GM20431 (cell line): ENCODE data around the gene LRRFIP2.

Experiments used
- in situ Hi-C: fragments of 300-500 bp; cut with MseI, MboI; formaldehyde crosslinking; loops from one replicate; pipeline ENCODE4 v1.15.0; 2020; ENCODE audit warnings: low sequenced_read_pairs; ENCODE audit not compliant: unreplicated experiment

The LRRFIP2 gene

DNA sequence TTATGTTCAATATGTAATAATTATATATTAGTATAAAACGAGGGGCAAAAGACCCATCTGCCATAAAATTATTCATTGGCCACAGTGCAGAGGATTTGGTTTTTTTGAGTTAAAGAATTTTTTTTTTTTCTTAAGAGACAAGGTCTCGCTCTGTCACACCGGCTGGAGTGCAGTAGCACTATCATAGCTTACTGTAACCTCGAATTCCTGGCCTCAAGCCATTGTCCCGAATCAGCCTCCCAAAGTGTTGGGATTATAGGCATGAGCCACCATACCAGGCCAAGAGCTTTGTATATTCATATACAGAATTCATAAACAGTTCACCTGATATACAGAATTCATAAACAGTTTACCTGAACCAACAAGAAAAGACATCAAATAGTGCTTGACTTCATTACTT, 20.2 kb upstream of the LRRFIP2 start:
- in situ Hi-C loops, result no loop called here

DNA sequence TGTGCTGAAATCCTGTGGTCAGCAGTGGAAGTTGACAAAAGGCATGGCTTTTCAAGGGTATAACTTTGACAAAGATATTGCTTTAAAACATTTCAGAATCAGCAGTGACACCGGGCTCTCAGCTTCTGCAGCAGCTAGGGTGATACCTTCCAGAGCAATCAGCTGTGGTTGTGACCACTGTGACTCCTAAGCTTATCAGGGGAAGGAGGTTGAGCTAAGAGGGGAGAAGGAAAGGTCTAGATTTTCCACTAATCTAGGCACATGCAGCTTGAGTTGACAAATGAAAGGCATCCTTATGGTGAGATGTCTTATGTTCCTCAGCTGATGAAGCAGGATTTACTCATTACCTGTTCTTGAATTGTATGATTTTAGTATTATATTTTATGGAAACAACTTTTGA, 16.3 kb upstream of the LRRFIP2 start:
- in situ Hi-C loops, result no loop called here

DNA sequence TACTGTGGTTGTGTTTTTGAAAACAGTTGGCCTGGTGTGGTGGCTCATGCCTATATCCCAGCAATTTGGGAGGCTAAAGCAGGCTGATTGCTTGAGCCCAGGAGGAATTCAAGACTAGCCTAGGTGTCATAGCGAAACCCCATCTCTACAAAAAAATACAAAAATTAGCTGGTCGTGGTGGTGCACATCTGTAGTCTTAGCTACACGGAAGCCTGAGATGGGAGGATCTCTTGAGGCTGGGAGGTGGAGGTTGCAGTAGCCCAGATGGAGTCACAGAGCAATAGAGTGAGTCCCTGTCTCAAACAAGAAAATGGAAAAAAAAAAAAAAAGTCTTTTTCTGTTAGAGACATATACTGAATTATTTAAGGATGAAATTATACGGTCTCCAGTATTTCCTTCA, 14.7 kb upstream of the LRRFIP2 start:
- in situ Hi-C loops, result no loop called here

DNA sequence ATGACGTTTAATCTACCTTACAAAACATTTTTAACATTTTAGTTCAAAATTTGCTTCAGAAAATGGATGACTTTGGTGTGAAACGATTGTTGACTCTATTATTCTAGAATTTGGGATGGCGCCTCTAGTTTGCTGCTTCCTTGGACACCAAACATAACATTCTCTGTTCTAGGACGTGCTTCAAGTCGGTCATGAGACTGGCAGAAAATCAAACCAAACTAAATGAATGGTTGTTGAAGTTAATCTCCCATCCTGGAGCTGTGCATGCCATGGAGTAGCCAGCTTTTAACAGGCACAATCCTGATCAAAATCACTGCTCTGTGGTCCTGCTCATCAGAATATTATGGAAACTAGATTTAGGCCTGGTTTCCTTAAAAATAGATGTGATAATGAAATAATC, 9.6 kb upstream of the LRRFIP2 start:
- in situ Hi-C loops, result no loop called here

DNA sequence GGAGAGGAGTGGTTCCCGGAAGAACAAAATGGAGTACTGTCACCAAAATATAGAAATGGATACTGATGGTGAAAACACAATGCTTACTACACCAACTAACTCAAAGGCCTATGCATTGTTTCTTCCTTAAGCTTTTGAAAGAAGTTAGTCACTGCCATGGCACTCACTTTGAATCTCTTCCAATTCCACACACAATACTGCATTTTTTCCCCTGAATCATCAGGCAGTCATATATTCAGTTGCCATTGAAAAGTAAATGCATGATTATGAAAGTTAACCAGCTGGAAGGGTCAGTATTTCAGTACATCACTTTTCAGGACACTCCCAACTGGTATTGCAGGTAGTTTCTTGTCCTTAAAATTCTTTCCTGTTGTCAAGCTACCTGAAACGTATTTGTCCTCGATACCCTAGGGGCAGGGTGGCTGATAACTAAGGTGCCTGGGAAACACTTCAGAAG, 9.0 kb upstream of the LRRFIP2 start:
- in situ Hi-C loops, result no loop called here

DNA sequence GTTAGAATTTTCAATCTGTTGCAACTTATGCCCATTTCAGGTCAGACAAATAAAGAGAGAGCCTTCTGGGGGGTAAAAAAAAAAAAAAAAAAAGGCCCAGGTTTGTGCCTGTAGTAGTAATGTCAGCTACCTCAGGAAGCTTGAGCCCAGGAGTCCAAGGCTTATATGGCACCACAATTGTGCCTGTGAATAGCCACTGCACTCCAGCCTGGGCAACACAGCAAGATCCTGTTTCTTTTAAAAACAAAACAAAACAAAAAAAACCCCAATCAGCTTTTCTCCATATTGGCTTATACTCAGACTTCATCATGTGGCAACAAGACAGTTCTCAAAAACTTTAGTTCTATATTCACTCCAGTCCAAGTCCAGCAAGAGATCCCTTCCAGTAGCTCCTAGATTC, 8.4 kb upstream of the LRRFIP2 start:
- in situ Hi-C loops, result no loop called here

DNA sequence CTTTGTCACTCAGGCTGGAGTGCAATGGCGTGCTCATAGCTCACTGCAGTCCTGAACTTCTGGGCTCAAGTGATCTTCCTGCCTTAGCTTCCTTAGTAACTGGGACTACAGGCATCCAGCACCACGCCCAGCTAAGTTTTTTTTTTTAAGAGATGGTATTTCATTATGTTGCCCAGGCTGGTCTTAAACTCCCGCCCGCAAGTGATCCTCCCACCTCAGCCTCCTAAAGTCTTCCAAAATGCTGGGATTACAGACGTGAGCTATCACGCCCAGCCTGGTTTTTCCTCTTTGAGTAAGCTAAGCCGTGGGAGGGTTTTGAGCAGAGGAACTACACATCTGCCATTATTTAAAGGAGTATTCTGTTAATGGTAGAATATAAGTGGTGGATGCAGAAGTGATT, 7.4 kb upstream of the LRRFIP2 start:
- in situ Hi-C loops, result no loop called here

DNA sequence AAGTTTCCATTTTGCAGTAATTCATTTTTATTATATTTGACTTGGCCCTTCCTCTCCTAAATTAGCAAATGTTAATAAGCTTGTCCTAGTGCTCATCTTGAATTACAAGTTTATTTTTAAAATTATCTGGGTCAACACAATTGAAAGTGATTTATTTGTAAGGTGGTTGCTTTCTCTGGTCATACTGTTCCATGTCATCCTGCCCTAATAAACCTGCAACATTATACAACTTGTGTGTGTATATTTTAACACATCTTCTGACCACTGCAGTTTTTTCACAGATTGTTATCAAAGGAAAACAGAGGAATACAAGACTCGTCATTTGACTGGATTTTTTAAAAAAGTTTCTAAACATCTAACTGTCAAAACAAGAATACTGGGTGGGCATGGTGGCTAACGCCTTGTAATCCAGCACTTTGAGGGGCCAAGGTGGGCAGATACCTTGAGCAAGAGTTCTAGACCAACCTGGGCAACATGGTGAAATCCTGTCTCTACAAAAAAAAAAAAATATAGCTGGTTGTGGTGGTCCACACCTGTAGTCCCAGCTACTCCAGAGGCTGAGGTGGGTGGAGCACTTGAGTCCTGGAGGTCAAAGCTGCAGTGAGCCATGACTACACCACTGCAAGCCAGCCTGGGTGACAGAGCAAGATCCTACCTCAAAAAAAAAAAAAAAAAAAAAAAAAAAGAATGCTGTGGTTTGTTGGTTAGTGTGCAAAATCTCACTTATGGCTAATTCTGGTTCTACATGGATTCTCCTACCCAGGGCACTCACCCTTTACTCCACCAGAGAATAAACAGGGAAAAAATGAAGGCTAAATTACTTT, 5.0 kb upstream of the LRRFIP2 start:
- in situ Hi-C loops, result no loop called here

DNA sequence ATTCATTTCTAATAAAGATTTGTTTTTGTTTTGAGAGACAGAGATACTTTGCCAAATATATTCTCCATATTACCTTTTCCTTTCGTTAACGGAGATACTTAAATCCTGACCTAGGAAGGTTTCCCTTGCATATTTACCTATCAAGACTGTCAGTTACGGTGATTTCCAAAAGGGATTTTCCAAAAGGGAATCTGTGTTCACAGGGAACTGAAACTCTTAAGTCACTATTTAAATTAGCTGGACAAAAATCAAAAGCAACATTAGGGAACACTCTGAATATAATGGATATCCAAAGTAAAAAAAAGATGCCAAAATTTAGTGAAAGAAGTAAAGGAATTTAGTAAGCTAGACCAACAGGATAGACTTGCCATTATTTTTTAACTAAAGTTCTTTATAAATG, 576 bp downstream of the LRRFIP2 start:
- in situ Hi-C loops, result no loop called here

DNA sequence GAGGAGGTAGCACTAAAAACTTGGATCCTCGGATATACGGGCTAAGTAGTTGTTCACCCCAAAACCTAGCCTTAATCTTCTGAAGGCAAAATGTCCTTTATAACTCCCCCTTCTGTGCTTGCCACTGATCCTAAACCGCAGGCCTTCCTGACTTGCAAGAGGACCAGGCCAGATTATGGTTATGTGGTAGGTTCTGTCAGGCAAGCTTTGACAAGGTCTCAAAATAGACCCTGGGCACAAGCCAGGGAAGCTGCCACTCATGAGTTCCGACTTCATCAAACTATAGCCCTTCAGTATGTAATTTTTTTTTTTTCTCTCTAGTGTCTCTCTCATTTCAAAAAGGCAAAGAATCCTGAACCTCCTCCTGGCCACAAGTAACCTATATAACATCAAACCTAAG, 3.2 kb downstream of the LRRFIP2 start:
- in situ Hi-C loops, result no loop called here

DNA sequence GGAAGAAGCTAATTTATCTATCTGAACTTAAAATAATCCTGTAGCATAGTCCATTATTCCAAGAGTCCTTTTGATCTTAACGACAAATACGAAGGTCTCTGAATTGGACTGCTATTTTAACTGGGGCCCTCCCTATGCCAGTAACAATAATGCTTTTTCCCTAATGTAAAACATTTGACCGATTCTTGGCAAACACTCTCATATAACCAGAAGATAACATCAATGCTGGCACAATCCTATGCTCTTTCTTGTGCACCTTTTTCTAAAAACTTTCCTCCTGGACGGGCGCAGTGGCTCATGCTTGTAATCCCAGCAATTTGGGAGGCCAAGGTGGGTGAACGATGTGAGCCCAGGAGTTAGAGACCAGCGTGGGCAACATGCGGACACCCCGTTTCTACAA, 3.9 kb downstream of the LRRFIP2 start:
- in situ Hi-C loops, result no loop called here

DNA sequence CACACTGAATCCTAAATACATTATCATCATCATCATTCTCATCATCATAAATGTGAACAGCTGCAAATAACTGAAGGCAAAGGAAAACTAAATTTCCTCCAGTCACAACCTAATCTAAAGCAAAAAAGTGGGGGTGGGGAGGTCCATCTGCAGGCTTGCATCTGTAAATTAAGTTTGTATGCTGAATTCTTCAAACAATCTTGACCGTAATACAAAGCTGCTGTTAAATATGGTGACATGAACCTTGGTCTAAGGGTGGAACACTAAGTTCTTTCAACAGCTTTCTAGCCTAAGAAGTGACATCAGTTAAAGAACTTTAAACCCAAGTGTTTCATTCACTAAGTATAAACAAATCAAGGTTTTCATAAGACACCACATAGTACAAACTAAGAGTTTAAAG, 4.3 kb downstream of the LRRFIP2 start:
- in situ Hi-C loops, result no loop called here

DNA sequence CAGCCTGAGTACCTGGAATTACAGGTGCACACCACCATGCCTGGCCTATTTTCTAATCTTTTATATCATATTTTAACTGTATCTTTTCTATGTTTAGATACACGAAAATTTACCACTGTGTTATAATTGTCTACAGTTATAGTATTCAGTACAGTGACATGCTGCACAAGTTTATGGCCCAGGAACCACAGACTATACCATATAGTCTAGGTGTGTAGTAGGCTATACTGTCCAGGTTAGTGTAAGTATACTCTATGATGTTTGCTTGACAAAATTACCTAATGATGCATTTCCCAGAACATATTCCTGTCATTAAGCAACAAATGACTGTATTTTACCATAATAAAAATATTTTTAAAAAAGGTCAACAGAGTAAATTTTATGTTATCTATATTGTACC, 5.5 kb downstream of the LRRFIP2 start:
- in situ Hi-C loops, result no loop called here

DNA sequence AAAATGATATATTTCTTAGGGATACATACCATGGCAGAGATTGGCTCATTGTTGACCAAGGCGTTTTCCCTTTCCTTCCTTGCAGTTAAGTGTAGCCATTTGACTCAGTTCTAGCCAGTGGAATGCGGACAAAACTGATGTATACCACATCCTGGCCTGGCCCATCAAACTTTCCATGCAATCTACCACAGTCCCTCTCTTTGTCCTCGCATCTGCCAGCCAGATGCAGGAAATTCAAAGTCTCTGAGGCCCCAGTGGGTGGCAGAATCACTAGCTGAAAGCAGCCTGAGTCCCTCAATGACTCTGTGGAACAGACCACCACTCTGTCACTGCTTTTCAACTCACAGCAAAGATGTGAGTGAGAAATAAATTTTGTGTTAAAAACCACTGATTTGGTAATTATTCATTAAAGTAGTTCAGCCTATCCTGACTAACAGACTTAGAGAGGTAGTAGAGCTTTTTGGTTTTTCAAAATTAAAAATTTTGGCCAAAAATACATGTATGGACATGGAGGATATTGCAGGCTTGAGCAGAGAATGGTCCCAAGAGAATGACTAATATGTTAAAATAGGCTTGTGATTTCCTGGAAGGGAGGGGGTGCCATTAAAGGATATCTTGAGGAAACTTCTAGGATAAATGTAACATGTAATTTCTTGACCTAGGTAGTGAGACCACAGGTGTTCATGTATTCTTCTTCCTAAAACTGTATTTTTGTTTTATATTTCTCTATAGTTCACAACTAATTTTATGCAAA, 10.9 kb downstream of the LRRFIP2 start:
- in situ Hi-C loops, result no loop called here

DNA sequence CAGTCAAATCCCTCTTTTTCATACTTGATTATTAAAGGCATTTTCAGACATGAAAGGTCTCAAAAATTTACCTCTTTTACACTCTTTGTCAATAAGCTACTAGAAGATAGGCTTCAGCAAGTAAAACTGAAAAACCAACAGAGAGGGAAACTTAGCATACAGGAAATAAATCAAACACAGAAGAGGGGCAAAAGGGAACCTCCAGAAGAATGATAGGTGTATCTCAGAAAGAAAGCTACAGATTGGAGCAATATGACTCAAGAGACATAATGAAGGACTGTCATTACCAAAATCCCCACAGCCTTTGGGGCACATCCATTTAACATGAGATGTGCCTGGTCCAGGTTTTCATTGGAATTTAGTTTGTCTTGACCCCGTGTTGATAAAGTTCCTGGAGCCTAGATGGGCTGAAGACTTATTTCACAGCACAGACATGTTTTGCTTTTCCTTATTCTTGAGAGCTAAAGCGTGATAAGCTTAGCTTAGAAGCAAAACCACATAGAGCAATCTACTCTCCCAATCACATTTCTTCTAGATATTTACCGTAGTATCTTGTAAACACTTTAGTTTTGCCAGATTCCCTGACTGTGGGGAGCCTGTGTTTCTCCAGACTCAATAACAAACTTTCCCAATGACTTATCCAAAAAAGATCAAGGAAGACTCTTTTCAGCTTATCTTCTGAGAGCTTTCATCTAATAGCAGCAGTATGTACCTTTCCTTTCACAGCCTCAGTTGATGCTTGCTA, 11.7 kb downstream of the LRRFIP2 start:
- in situ Hi-C loops, result no loop called here

DNA sequence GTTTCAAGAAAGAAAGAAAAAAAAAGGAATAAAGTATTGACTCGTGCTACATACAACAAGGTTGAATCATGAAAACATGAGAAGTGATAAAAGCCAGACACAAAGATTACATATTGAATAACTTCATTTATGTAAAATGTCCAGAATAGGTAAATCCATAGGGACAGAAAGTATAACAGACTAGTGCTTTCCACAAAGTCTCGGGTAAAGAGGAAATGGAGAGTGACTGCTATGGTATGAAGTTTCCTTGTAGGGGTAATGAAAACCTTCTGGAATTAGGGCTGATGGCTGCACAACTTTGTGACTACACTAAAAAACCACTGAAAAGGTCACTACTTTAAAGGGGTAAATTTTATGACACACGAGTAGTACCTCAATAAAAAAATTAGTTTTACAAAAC, 13.0 kb downstream of the LRRFIP2 start:
- in situ Hi-C loops, result no loop called here

DNA sequence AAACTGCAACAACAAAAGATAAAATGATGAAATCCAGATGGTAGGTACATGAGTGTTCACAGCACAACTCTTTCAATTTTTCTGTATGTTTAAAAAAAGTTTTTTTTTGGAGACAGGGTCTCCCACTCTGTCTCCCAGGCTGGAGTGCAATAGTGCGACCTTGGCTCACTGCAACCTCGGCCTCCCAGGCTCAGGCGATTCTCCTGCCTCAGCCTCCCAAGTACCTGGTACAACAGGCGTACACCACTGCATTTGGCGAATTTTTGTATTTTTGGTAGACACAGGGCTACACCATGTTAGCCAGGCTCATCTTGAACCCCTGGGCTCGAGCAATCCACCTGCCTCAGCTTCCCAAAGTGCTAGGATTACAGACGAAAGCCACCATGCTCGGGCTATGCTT, 18.6 kb downstream of the LRRFIP2 start:
- in situ Hi-C loops, result no loop called here

DNA sequence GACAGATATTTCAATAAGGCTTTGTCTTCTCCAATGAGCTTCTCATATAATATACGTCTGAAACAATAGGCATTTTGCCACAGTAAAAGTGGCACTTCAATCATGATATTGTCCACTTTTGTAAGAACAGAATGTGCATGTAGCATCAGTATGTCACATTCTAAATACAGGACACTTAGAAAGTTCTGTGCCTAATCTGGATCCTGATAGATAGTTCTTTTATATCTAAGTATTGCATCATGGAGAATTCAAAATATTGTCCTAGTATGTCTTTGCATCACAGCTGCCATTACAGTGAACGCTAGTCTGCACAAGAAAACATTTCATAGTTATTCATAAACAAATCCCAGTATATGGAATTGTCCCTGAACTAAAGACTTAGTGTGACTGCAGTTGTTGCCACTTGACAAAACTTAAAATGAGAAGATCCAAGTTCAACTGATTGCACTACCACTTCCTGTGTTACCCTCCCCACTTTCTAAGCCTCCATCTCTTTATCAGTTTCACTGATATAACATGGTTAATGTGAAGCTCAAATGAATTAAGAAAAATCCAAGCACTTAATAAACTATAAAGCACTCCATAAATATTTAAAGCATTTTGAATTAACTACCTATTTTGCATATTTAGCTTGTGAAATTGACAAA, 19.6 kb downstream of the LRRFIP2 start:
- in situ Hi-C loops, result no loop called here

DNA sequence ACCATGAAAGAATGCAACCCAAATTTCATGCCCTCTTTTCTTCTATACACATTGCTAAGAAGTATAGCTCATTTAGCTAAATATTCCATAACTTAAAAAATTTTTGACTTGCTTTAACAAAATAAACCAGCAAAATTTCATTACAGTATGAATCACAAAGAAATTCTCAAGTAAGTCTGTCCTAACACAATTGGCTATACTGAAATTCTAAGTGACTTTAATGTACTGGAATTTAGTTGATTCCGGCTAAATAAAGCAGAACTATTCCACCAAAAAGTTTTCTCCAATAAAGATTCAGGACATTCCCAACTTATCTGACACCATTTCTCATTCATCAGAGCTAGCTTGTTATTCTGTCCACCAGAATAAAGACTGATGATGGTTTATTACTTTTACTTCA, 23.8 kb downstream of the LRRFIP2 start:
- in situ Hi-C loops, result no loop called here

DNA sequence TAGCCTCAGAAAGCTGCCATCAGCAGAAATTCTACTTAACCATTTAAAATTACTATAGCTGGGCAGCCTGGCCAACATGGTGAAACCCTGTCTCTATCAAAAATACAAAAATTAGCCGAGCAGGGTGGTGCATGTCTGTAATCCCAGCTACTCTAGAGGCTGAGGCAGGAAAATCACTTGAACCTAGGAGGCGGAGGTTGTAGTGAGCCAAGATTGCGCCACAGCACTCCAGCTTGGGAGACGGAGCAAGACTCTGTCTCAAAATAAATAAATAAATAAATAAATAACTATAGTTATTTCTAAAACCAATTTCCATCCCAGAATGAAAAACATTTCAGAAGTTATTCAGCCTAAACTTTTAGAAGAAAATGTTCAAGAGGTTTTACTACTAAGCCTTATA, 25.1 kb downstream of the LRRFIP2 start:
- in situ Hi-C loops, result no loop called here
